Epithelial cell of esophagus (primary cell): ENCODE results near the gene EMCN.

Experiments
- DNase-seq: peaks from one replicate; pipeline ENCODE4 v3.0.0; 2010; ENCODE audit warnings: low read depth
- H3K4me3 ChIP-seq: 2 replicates; pipeline ENCODE4 v1.5.1; 2011; ENCODE audit warnings: mild to moderate bottlenecking, low read length, control low read depth
- CTCF ChIP-seq: IDR thresholded peaks from 2 replicates; pipeline ENCODE4 v1.5.1; 2011; ENCODE audit warnings: low read depth, mild to moderate bottlenecking, low read length, control low read depth, inconsistent platforms; ENCODE audit not compliant: insufficient read depth; ENCODE audit errors: missing control alignments

EMCN gene

GRCh38 chr4:100517864-100518341 is at the start of gene EMCN:
TSS of gene EMCN (minus strand) at chr4:100518022. CDS start at chr4:100517914, 108 bp downstream.
- DNase-seq, result no peak
- H3K4me3 ChIP-seq, result no peak within 1 kb of the TSS
- TF ChIP-seq CTCF, result no peak

GRCh38 chr4:100566396-100566795 is 48.6 kb upstream of the EMCN start:
- DNase-seq, result no peak
- H3K4me3 ChIP-seq, result no peak overlapping the region
- TF ChIP-seq CTCF, result no peak

GRCh38 chr4:100557306-100557705 is 39.5 kb upstream of the EMCN start:
- TF ChIP-seq CTCF, result no peak
- DNase-seq, result peak; percentile 70
- no peak overlapping the region for H3K4me3 ChIP-seq

- no peak for TF ChIP-seq CTCF
- no peak overlapping the region for H3K4me3 ChIP-seq
- no peak for DNase-seq
Measured at GRCh38 chr4:100555611-100556337, 38.0 kb upstream of the EMCN start.

GRCh38 chr4:100548200-100548560 is 30.4 kb upstream of the EMCN start:
- no peak overlapping the region for H3K4me3 ChIP-seq
- no peak for TF ChIP-seq CTCF
- no peak for DNase-seq

- no peak overlapping the region for H3K4me3 ChIP-seq
- DNase-seq, result no peak
- TF ChIP-seq CTCF, result no peak
Measured at GRCh38 chr4:100547541-100548199, 29.8 kb upstream of the EMCN start.
